Fibroblast of lung (primary cell): ENCODE measurements around the gene PIH1D1. TPM values are rescaled to one million over a fixed set of nuclear protein-coding genes. Genes with fewer than 3 reads are reported as not detected.
A peak's percentile ranks its signal among the peaks of the same experiment; 100 is the strongest.

Experiments
- DNase-seq, 2 donors: peaks; one replicate each; pipeline versions ENCODE4 v3.0.0 to v3.0.0-alpha.2; 2010; ENCODE audit warnings: low read depth in 2 of 2
- H2AFZ ChIP-seq: 2 replicates; pipeline ENCODE4 v1.5.1; 2012; ENCODE audit warnings: low read length, control low read depth, inconsistent platforms
- H3K27ac ChIP-seq: 2 replicates; pipeline ENCODE4 v1.5.1; 2011; ENCODE audit warnings: low read length, control low read depth; ENCODE audit not compliant: insufficient read depth
- H3K27me3 ChIP-seq: 2 replicates; pipeline ENCODE4 v1.5.1; 2011; ENCODE audit warnings: mild to moderate bottlenecking, low read length; ENCODE audit not compliant: control insufficient read depth, insufficient read depth
- H3K36me3 ChIP-seq: 2 replicates; pipeline ENCODE4 v1.5.1; 2011; ENCODE audit warnings: low read length; ENCODE audit not compliant: control insufficient read depth, insufficient read depth
- H3K4me1 ChIP-seq: 2 replicates; pipeline ENCODE4 v1.5.1; 2011; ENCODE audit warnings: low read length; ENCODE audit not compliant: control insufficient read depth, insufficient read depth; ENCODE audit errors: extremely low read depth
- H3K4me2 ChIP-seq: 2 replicates; pipeline ENCODE4 v1.5.1; 2011; ENCODE audit warnings: low read length, control low read depth; ENCODE audit not compliant: insufficient read depth; ENCODE audit errors: extremely low read depth
- H3K4me3 ChIP-seq, 4 experiments: fragments of 200-600 bp in 1 of 4; sonication (generic) in 1 of 4; replicated peaks in 1 of 4; 2 replicates each; pipeline ENCODE4 v1.5.1; 2011 to 2016; ENCODE audit warnings: low read length in 4 of 4, low read depth in 3 of 4, mild to moderate bottlenecking in 3 of 4, control low read depth in 2 of 4, inconsistent platforms in 1 of 4, mixed read lengths in 1 of 4; ENCODE audit not compliant: insufficient read depth in 1 of 4; ENCODE audit errors: control extremely low read depth in 1 of 4
- H3K79me2 ChIP-seq: 2 replicates; pipeline ENCODE4 v1.5.1; 2012; ENCODE audit warnings: mild to moderate bottlenecking, low read length, inconsistent platforms; ENCODE audit not compliant: control insufficient read depth, insufficient read depth
- H3K9ac ChIP-seq: 2 replicates; pipeline ENCODE4 v1.5.1; 2011; ENCODE audit warnings: mild to moderate bottlenecking, low read length, control low read depth; ENCODE audit not compliant: insufficient read depth
- H3K9me3 ChIP-seq: 2 replicates; pipeline ENCODE4 v1.5.1; 2012; ENCODE audit warnings: low read depth, low read length; ENCODE audit not compliant: control insufficient read depth, insufficient read depth
- H4K20me1 ChIP-seq: 2 replicates; pipeline ENCODE4 v1.5.1; 2011; ENCODE audit warnings: low read length; ENCODE audit not compliant: control insufficient read depth, insufficient read depth; ENCODE audit errors: extremely low read depth
- CTCF ChIP-seq, 2 donors: IDR thresholded peaks in 1 of 2; conservative IDR thresholded peaks in 1 of 2; 1 replicate in 1 of 2; 2 replicates in 1 of 2; pipeline ENCODE4 v1.5.1; 2011 to 2012; ENCODE audit warnings: low read length in 2 of 2, control low read depth in 1 of 2, inconsistent platforms in 1 of 2, low read depth in 1 of 2, mild to moderate bottlenecking in 1 of 2
- EZH2 ChIP-seq: IDR thresholded peaks from 2 replicates; pipeline ENCODE4 v1.5.1; 2012; ENCODE audit warnings: low read length, control low read depth, mild to moderate bottlenecking; ENCODE audit errors: missing control alignments
- polyA plus RNA-seq, 2 donors: library from polyadenylated mRNA; depleted of rRNA in 1 of 2; stranded (reverse) in 1 of 2; unstranded in 1 of 2; fragments of >200 nt; gene quantifications; 2 replicates each; pipeline ENCODE4 v1.2.1, GENCODE V29; 2011 to 2012; ENCODE audit warnings: missing spikeins in 1 of 2
- total RNA-seq: library from RNA; depleted of rRNA; stranded (reverse); fragments of >200 nt; gene quantifications from 2 replicates; pipeline ENCODE4 v1.2.1, GENCODE V29; 2014

The PIH1D1 gene
- total and polyA plus RNA-seq, 2 donors (not counting 1 experiment from before 2014, with no cell fraction given) = 53.8 to 94.5 TPM

- no peaks in the 10 kb centered on the region for H3K4me1 ChIP-seq
- DNase-seq = no peak
- H3K4me2 ChIP-seq = no peak overlapping the region
- no peak overlapping the region for H3K27ac ChIP-seq
- H3K79me2 ChIP-seq = no peaks in the 10 kb centered on the region
- no peak for TF ChIP-seq EZH2
- no peak for TF ChIP-seq CTCF (conservative IDR thresholded peaks at IDR 0.05 in 1 of 2, IDR thresholded peaks at IDR 0.05 in 1 of 2; ENCODE audit: low read depth in 1 of 2, low read length in 2 of 2)
- no peak overlapping the region for H3K9ac ChIP-seq
- H2AFZ ChIP-seq = no peak overlapping the region
- H3K4me3 ChIP-seq = no peak overlapping the region
- no peaks in the 10 kb centered on the region for H3K9me3 ChIP-seq
- no peaks in the 10 kb centered on the region for H3K36me3 ChIP-seq
- peaks cover 4% of the 10 kb centered on the region for H3K27me3 ChIP-seq
- H4K20me1 ChIP-seq = no peaks in the 10 kb centered on the region
Observed at GRCh38 chr19:49409441-49410029, 42.1 kb downstream of the PIH1D1 start.

DNA sequence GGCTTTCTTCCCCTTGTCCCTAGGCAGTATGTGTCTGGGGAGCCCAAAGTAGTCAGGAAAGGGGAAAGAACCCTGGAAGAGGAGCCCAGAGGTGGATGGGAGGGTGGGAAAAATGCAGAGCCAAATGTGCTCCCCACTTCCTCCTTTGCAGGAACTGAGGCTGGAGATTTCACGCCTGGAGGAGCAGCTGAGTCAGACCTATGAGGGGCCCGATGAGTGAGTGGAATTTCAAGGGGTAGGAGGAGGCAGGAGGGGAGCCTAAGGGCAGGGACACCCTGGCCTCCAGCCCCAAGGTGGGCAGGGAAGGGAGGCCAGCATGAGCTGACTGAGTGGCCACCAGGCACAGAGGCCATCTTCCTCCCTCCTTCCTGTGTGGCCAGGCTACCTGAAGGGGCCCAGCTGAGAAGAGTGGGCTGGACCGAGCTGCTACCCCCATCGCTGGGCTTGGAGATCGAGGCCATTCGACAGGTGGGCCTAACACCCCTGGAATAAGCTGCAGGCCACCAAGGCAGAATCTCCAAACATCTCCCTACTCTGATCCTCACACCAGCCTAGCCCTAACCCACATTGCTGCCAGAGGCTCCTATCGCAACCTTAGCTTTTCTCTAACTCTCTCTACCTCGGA is 42.7 kb downstream of the PIH1D1 start:
- Histone ChIP-seq H3K4me3 (no peak overlapping the region), H3K27me3 (peaks cover 7% of the 10 kb centered on the region), H3K4me2 (no peak overlapping the region), H3K36me3 (no peaks in the 10 kb centered on the region), H3K9ac (no peak overlapping the region), H3K4me1 (no peaks in the 10 kb centered on the region), H3K9me3 (no peaks in the 10 kb centered on the region), H2AFZ (no peak overlapping the region), H4K20me1 (no peaks in the 10 kb centered on the region), H3K27ac (no peak overlapping the region), H3K79me2 (no peaks in the 10 kb centered on the region)
- no peak for TF ChIP-seq CTCF (conservative IDR thresholded peaks at IDR 0.05 in 1 of 2, IDR thresholded peaks at IDR 0.05 in 1 of 2; ENCODE audit: low read depth in 1 of 2, low read length in 2 of 2)
- peak in 1 of 2 donors; percentile 14 for DNase-seq

DNA sequence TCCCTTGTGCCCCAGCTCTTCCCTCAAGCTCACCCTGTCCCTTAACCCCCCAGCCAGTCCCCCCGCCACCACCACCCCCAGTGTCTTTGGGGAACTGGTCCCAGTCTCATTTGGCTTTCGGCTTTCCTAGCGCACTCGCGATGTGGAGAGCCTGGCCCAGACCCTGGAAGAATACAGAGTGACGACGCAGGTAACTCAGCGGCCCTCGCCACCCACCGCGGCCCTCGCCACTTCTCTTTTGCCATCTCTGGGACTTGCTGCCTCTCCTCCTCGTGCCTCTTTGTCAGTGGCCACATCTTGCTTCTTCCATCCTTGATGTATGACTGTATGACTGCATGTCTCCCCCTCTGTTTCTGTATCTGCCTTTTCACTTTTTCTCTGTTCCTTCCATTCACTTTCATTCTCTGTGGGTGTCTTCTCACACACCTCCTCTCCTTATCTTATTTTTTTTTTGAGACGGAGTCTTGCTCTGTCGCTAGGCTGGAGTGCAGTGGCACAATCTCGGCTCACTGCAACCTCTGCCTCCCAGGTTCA is 44.1 kb downstream of the PIH1D1 start:
- Histone ChIP-seq H3K4me3 (no peak overlapping the region), H3K4me2 (no peak overlapping the region), H3K4me1 (no peaks in the 10 kb centered on the region), H3K27me3 (peaks cover 10% of the 10 kb centered on the region), H4K20me1 (no peaks in the 10 kb centered on the region), H3K9me3 (no peaks in the 10 kb centered on the region), H2AFZ (no peak overlapping the region), H3K79me2 (no peaks in the 10 kb centered on the region), H3K36me3 (no peaks in the 10 kb centered on the region), H3K9ac (no peak overlapping the region), H3K27ac (no peak overlapping the region)
- TF ChIP-seq EZH2 = no peak
- no peak for TF ChIP-seq CTCF (conservative IDR thresholded peaks at IDR 0.05 in 1 of 2, IDR thresholded peaks at IDR 0.05 in 1 of 2; ENCODE audit: low read depth in 1 of 2, low read length in 2 of 2)
- no peak for DNase-seq
